GM19351 (cell line): ENCODE measurements around the gene RPL39L.
"Not testable (repeated sequence)": the region's sequence is repeated elsewhere in the genome, so short reads cannot be mapped to it uniquely, and the experiment has no call there.

Source experiments
- ATAC-seq: cut with Tn5 transposase; IDR thresholded peaks from one replicate; pipeline ENCODE4 v1.9.1; 2021; ENCODE audit warnings: mild to moderate bottlenecking, moderate library complexity; ENCODE audit not compliant: unreplicated experiment

Gene RPL39L

DNA sequence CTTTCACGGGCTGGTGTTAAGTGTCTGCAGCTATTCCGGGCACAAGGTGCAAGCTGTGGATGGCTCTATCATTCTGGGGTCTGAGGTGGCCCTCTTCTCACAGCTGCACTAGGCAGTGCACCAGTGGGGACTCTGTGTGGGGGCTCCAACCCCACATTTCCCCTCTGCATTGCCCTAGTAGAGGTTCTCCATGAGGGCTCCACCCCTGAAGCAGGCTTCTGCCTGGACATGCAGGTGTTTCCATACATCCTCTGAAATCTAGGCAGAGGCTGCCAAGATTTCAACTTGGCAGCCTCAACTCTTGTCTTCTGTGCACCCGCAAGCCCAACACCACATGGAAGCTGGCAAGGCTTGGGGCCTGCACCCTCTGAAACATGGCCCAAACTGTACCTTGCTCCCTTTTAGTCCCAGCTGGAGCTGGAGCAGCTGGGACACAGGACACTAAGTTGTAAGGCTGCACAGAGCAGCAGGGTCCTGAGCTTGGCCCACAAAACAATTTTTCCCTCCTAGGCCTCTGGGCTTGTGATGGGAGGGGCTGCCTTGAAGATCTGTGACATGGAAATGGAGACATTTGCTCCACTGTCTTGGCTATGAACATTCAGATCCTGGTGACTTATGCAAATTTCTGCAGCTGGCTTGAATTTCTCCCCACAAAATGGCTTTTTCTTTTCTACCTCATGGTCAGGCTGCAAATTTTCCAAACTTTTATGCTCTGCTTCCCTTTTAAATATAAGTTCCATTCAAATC lies 6.0 kb upstream of the RPL39L start:
- ATAC-seq = no peak

DNA sequence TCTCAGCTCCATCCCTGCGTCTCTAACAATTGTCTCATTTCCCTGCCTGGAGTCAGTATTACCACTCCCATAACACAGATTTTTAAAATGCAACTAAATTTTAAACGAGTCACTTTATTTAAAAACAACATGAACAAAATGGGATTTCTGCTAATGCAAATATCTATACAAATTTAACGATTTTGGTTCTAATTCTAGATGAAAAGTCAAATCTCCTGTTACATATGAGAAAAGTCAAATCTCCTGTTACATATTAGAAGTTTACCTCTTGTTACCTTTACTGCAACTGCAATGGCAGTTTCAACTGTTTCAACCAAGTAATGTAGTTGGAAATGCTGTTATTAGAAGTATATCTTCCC lies 578 bp upstream of the RPL39L start:
- ATAC-seq = no peak

DNA sequence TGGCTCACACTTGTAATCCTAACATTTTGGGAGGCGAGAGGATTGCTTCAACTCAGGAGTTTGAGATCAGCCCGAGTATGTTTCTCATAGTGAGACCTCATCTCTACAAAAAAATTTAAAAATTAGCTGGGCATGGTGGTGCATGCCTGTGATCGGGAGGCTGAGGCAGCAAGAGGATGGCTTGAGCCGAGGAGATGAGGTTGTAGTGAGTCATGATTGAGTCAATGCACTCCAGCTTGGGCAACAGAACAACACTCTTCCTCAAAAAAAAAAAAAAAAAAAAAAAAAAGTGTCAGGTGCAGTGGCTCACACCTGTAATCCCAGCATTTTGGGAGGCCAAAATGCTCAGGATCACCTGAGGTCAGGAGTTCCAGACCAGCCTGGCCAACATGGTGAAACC lies 2.4 kb downstream of the RPL39L start:
- ATAC-seq = no peak

- ATAC-seq = no peak
Observed at GRCh38 chr3:187136337-187136736, 3.0 kb downstream of the RPL39L start.

DNA sequence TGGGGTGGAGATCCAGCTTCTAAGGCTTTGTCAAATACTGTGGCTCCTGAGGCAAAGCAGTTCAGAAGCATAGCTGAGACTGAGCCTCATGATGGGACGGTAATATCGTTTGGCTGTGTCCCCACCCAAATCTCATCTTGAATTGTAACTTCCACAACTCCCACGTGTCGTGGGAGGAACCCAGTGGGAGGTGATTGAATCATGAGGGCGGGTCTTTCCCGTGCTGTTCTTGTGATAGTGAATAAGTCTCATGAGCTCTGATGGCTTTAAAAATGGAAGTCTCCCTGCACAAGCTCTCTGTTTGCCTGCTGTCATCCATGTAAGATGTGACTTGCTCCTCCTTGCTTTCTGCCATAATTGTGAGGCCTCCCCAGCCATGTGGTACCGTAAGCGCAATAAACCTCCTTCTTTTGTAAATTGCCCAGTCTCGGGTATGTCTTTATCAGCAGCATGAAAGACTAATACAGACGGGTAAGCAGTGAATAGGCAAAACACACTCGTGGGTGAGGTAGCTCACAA lies 4.1 kb downstream of the RPL39L start:
- ATAC-seq = not testable (repeated sequence)

DNA sequence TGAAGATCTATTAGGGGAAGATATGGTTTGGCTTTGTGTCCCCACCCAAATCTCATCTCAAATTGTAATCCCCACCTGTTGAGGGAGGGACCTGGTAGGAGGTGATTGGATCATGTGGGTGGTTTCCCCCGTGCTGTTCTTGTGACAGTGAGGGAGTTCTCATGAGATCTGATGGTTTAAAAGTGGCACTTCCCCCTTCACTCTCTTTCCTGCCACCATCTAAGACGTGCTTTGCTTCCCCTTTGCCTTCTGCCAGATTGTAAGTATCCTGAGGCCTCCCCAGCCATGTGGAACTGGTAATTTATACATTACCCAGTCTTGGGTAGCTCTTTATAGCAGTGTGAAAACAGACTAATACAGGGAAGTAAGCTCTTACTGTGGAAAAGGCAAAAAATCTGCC lies 6.1 kb downstream of the RPL39L start:
- not testable (repeated sequence) for ATAC-seq

DNA sequence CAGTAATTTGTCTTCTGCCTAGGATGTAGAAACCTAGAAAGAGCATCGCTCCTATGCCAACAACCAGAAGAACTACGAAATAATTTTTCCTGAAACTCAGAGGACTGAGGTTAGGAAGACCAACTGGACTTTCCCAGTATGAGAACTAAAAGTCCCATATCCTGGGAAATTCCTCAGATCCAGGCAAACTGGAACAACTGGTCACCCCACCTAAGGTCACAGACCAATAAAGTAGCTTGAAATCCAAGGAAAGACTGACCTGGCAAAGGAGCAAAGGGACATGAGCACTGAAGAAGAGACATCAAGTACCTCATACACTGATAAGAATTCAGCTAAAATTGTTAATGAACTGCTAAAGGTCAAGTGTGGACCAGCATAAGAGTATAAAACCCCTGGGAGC lies 6.6 kb downstream of the RPL39L start:
- no peak for ATAC-seq

GRCh38 chr3:187131981-187132380 lies 7.3 kb downstream of the RPL39L start:
- ATAC-seq = no peak

GRCh38 chr3:187130346-187131066 lies 8.8 kb downstream of the RPL39L start:
- peak; percentile 90 for ATAC-seq

GRCh38 chr3:187125319-187126031 lies 13.8 kb downstream of the RPL39L start:
- peak; percentile 83 for ATAC-seq

GRCh38 chr3:187122261-187122660 lies 17.0 kb downstream of the RPL39L start:
- no peak for ATAC-seq

DNA sequence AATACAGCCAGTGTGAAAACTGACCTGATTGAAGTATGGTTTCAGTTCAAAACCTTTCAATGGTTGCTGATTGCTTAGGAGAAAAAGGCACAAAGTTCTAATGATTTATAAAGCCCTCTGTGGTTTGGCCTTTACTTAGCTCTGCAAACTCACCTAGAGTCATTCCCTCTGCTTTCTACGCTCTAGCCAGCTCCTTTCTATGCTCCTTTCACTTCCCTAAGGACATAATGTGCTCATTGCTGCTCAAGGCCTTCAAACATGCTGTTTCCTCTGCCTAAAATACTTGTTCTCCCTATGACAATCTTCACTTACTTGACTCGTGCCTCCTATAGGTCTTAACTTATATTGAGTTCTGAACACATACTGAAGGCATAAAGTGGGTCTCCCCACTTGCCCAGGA lies 19.0 kb downstream of the RPL39L start:
- ATAC-seq = no peak

GRCh38 chr3:187114511-187114910 lies 24.8 kb downstream of the RPL39L start:
- ATAC-seq = no peak

- ATAC-seq = no peak
Observed at GRCh38 chr3:187112934-187113793, 26.1 kb downstream of the RPL39L start.

GRCh38 chr3:187110156-187110555 lies 29.1 kb downstream of the RPL39L start:
- ATAC-seq = no peak

- no peak for ATAC-seq
Observed at GRCh38 chr3:187107989-187108388, 31.3 kb downstream of the RPL39L start.

DNA sequence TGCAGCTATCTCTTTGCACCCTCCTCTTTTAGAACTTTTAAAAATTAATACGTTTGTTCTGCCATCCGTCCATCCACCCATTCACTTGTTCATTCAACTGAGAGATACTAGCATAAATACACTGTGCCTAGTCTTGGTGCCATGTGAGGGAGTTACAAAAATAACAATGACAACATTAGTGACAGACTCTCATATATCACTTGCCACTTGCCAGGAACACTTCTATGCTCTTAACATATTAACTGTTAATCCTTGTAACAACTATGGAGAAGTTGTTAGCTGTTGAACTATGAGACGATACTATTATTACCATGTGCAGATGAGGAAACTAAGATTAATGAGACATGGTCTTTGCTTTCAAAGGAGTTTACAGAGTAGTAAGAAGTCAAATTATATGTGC lies 33.6 kb downstream of the RPL39L start:
- ATAC-seq = no peak

GRCh38 chr3:187104933-187105332 lies 34.4 kb downstream of the RPL39L start:
- ATAC-seq = no peak

GRCh38 chr3:187104342-187104741 lies 35.0 kb downstream of the RPL39L start:
- no peak for ATAC-seq

DNA sequence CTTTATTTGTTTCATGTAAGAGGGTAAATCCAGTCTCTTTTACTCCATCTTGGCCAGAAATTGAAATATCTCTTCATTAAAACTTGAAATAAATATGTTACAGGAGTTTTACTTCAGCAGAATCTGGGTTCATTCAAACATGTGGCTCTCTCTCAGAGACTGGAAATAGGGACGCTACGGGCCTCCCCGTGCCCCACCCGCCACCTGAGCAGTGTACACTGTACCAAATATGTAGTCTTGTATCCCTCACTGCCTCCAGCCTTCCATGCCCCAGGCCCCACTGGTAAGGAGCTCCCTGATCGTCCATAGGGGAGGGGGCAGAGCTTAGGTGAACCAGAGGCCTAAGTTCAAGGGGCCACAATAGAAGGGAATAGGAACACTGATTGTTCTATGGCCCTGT lies 36.0 kb downstream of the RPL39L start:
- ATAC-seq = no peak
